ENCODE data around the gene RDH14. TPM values are rescaled to one million over a fixed set of nuclear protein-coding genes. Genes with fewer than 3 reads are reported as not detected.

The RDH14 gene
- total RNA-seq, 1 experiment from 2014 or later, result 22.4 TPM

- TF ChIP-seq PRDM15 (CRISPR knock-in tag; IDR thresholded peaks at IDR 0.05) (no peak), ZBTB43 (CRISPR knock-in tag; IDR thresholded peaks at IDR 0.05) (no peak)
Measured at GRCh38 chr2:18551623-18552022, 8.8 kb downstream of the RDH14 start (continued).

GRCh38 chr2:18551169-18551568 lies 9.3 kb downstream of the RDH14 start:
- Mint-ChIP-seq H3K4me3 (no peak overlapping the region), H3K27me3 (ENCODE audit: low read depth) (no peaks in the 10 kb centered on the region), H3K4me1 (peaks cover 10% of the 10 kb centered on the region), H3K36me3 (peaks cover 12% of the 10 kb centered on the region), H3K27ac (no peak overlapping the region), H3K9me3 (no peaks in the 10 kb centered on the region)
- no peak for ATAC-seq
- TF ChIP-seq IRF2 (CRISPR knock-in tag; IDR thresholded peaks at IDR 0.05; ENCODE audit: borderline replicate concordance, low read depth), result no peak
- TF ChIP-seq STAT6 (CRISPR knock-in tag; conservative IDR thresholded peaks at IDR 0.05; ENCODE audit: low read depth), result no peak
- TF ChIP-seq SOX15 (CRISPR knock-in tag; IDR thresholded peaks at IDR 0.05), result no peak
- TF ChIP-seq NFYB (CRISPR knock-in tag; conservative IDR thresholded peaks at IDR 0.05; ENCODE audit: low read depth), result no peak
- no peak for TF ChIP-seq ATF2 (CRISPR knock-in tag; IDR thresholded peaks at IDR 0.05; ENCODE audit: borderline replicate concordance, low read depth)
- TF ChIP-seq ZSCAN18 (CRISPR knock-in tag; IDR thresholded peaks at IDR 0.05), result no peak
- TF ChIP-seq ZNF138 (CRISPR knock-in tag; conservative IDR thresholded peaks at IDR 0.05), result no peak
- no peak for TF ChIP-seq MYBL2 (CRISPR knock-in tag; IDR thresholded peaks at IDR 0.05)
- TF ChIP-seq SMAD4 (CRISPR knock-in tag; IDR thresholded peaks at IDR 0.05), result no peak
- no peak for TF ChIP-seq GABPB1 (CRISPR knock-in tag; IDR thresholded peaks at IDR 0.05)
- no peak for TF ChIP-seq CTCF (IDR thresholded peaks at IDR 0.05)
- TF ChIP-seq ZNF232 (CRISPR knock-in tag; IDR thresholded peaks at IDR 0.05), result no peak
- TF ChIP-seq TEAD1 (CRISPR knock-in tag; IDR thresholded peaks at IDR 0.05), result no peak
- DNase-seq (ENCODE audit: low spot score), result no peak
- CTCF ChIA-PET, result no interaction called here
- POLR2A ChIA-PET, result interaction anchor here (0.7 to 1.7 kb wide), 2 partner anchors 9 to 17 kb away, joined by 3 to 5 read pairs; partner anchors contain the start of gene RDH14

Data from WTC11 (cell line).